ENCODE data around the gene SHOC2.

The SHOC2 gene

DNA sequence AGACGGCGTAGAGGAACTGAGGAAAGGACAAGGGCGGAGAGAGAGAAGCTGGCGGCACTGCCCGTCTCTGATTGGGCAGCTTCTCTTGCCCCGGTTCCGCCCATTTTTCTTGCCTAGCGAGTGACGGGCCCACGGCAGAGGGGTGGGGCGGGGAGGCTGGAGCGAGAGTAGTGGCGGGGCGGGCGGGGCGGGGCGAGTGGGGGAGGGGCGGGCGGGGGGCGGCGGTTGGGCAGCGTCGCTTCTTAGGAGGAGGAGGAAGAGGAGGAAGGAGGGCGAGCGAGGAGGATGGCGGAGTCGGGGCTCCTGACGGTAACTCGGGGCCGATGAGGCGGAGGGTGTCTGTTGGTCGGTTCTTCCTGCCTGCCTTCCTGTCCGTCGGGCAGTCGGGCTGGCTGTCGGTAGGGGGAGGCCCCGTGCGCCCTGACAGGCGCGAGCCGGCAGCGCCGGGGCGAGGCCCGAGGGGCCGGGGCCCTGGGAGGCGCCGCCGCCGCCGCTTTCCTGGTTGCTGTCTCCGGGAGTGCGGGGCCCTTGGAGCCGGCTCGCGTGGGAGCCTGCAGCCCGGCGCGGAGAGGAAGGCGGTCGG lies at the start of gene SHOC2:
TSS of gene SHOC2 (plus strand) at position 256 of the 583 bp plus-strand sequence. CDS start 44,755 bp downstream, outside the sequence.
- Histone ChIP-seq H3K27me3 (replicated peaks; ENCODE audit: control insufficient read depth, insufficient read depth, low read length) (no peaks in the 10 kb centered on the region), H3K4me1 (ENCODE audit: control insufficient read depth, insufficient read depth, low read length) (peaks cover 60% of the 10 kb centered on the region), H3K9me3 (ENCODE audit: control insufficient read depth, low read length) (no peaks in the 10 kb centered on the region), H3K9ac (ENCODE audit: low read length) (peak within 1 kb of the TSS; percentile 97), H3K36me3 (ENCODE audit: control insufficient read depth, insufficient read depth, low read length, severe bottlenecking) (no peaks in the 10 kb centered on the region), H3K4me3 (ENCODE audit: low read length) (peak within 1 kb of the TSS; percentile 97)
- DNase-seq (ENCODE audit: low read depth) = peak; percentile 83

DNA sequence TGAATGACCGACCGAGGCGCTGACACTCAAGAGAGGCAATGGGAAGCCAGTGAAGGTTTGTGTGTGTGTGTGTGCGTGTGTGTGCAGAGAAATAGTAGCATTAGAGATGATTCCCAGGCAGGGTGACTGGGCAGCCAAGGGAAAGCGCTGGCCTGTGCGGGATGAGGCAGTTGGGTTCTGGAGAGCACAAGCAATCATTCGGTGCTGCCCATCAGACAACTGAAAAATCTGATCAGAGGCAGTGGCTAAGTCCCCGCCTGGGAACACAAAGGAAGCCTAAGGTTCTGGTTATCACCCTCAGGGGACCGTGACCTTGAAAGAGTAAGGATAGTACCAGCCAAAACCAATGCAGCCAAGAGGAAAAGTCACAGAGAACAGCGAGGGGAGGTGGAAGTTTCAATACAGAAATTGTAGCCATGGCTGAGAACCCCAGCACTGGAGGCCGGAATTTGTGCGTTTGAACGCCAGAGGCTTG lies 48.5 kb upstream of the SHOC2 start:
- peak overlapping the region; percentile 84 for H3K4me3 ChIP-seq (ENCODE audit: low read length)
- peaks cover under 1% of the 10 kb centered on the region for H3K36me3 ChIP-seq (ENCODE audit: control insufficient read depth, insufficient read depth, low read length, severe bottlenecking)

DNA sequence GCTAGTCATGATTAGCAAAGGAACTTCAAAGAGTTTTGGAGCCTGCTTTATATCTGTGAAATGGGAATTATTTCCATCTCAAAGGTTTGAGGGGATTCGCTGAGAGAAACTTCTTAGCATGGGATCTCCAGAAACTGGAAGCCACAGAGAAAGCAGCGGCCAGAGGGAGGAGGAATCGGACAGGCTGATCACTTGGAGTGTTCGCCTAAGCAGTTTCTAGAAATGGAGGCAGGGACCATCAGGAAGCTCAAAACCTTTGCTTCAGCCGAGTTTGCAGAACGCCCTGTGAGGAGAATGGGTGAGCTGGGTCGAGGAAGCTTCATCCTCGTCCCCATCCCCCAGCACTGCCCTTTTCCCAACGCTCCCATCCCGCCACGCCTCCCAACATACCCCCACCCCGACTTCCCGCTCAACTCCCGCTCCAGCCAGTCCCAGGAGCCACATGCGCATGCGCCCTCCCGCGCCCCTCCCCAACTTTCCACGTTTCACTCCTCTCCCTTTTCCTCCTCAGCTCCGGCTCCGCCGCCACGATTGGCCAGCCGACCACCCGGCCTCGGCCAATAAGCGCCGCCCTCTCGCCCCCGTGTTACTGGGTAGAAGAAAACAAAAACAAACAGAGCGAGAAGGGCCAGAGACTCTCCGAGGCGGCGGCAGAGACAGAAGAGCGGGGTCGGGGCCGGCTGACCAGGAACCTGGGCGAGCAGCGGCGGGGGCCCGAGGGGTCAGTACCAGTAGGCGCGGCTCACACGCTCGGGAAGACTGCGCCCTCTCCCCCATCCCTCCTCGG lies 47.9 kb upstream of the SHOC2 start, which contains the start of gene PDCD4:
TSS of gene PDCD4 (plus strand) at position 631 of the 787 bp plus-strand sequence. CDS start 4,100 bp downstream, outside the sequence.
- peak within 1 kb of the TSS; percentile 93 for H3K9ac ChIP-seq (ENCODE audit: low read length)
- H3K27me3 ChIP-seq (replicated peaks; ENCODE audit: control insufficient read depth, insufficient read depth, low read length) = no peaks in the 10 kb centered on the region
- DNase-seq (ENCODE audit: low read depth) = peak; percentile 99
- peak within 1 kb of the TSS; percentile 84 for H3K4me3 ChIP-seq (ENCODE audit: low read length)
- no peaks in the 10 kb centered on the region for H3K9me3 ChIP-seq (ENCODE audit: control insufficient read depth, low read length)
- peaks cover 7% of the 10 kb centered on the region for H3K36me3 ChIP-seq (ENCODE audit: control insufficient read depth, insufficient read depth, low read length, severe bottlenecking)
- peaks cover 48% of the 10 kb centered on the region for H3K4me1 ChIP-seq (ENCODE audit: control insufficient read depth, insufficient read depth, low read length)

More for the DNA sequence above, 48.5 kb upstream of the SHOC2 start:
- no peaks in the 10 kb centered on the region for H3K9me3 ChIP-seq (ENCODE audit: control insufficient read depth, low read length)
- peaks cover 52% of the 10 kb centered on the region for H3K4me1 ChIP-seq (ENCODE audit: control insufficient read depth, insufficient read depth, low read length)
- H3K9ac ChIP-seq (ENCODE audit: low read length) = peak overlapping the region; percentile 93
- no peaks in the 10 kb centered on the region for H3K27me3 ChIP-seq (replicated peaks; ENCODE audit: control insufficient read depth, insufficient read depth, low read length)
- peak; percentile 57 for DNase-seq (ENCODE audit: low read depth)

DNA sequence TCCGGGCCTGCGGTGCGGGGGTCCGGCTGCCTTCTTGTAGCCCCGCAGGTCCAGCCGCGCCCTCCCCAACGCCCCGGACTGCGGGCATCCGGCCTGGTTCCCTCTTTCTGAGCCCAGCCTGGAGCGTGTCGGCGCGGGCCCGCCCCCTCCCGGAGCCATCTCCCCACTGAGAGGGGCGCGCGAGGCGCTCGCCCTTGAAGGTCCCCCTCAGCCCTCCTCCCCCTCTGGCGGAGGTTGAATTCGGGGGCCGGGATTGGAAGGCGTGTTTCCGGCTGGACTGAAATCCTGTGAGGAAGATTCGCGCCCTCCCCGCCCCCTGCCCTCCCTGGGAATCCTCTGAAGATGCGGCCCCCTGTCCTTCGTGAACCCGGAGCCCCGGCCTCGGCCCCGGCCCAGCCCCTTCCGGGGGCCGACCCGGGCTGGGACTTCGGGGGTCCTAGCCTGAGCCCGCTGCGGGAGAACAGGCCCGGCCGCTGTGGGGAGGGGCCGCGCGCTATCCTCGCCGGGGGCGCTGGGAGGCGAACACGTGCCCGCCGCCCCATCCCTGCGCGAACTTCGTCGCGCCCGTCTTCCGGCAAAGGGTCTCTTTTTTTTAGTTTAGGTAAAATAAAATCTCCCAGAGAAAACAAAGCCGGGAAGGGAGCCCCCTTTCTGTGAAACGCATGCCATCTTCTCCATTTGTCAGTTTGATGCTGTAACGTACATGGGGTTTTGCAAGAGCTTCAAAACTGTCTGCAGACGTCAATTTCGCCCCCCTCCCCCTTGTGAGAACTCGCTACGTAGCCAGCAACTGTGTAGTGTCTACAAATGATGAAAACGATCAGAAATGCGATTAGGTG lies 47.0 kb upstream of the SHOC2 start:
- Histone ChIP-seq H3K9me3 (ENCODE audit: control insufficient read depth, low read length) (no peaks in the 10 kb centered on the region), H3K36me3 (ENCODE audit: control insufficient read depth, insufficient read depth, low read length, severe bottlenecking) (peaks cover 14% of the 10 kb centered on the region), H3K4me3 (ENCODE audit: low read length) (peak overlapping the region; percentile 84), H3K4me1 (ENCODE audit: control insufficient read depth, insufficient read depth, low read length) (peaks cover 41% of the 10 kb centered on the region), H3K9ac (ENCODE audit: low read length) (peak overlapping the region; percentile 93), H3K27me3 (replicated peaks; ENCODE audit: control insufficient read depth, insufficient read depth, low read length) (no peaks in the 10 kb centered on the region)
- peak; percentile 89 for DNase-seq (ENCODE audit: low read depth)

DNA sequence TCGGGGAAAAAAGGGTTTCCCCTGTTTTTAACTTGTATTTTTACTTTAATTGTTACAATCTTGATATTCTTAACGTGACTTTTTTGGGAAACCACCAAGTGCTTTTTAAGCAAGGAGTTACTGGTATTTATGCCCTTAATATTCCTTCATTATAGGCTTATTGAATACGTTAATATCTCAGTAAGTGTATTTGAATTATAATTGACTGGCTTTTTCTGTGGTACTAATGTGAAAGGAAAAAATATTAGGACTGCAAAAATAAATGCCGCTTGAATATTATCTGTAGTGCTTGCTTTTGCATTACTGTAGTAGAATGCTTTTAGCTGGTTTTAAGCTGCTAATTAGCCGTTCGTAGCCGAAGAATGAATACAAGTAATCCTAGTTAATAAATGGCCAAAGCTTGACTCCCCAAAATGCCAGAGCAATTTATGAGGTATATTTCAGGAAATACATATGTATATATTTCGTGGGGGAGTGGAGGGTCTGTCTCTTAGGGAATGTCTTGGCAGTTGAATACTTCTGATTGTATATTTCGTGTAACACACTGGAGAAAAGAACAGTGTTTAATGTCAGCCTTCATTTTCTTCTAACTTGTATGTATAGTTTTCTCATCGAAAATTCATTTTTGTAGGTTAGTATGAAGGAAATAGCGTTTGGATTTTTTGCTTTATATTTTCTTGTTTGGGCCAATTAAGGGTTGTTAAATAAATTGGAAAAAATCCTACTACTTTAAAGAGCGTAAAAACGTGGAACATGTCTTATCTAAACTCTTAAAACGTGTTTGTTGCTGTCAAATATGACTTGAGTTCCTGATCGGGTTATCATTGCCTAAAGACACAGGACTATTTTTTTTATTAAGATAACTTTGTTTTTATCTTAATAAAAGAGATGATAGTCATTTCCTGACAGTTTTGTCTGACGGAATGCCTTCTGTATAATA lies 46.1 kb upstream of the SHOC2 start:
- H3K4me1 ChIP-seq (ENCODE audit: control insufficient read depth, insufficient read depth, low read length) = peaks cover 33% of the 10 kb centered on the region
- peaks cover 23% of the 10 kb centered on the region for H3K36me3 ChIP-seq (ENCODE audit: control insufficient read depth, insufficient read depth, low read length, severe bottlenecking)
- peak overlapping the region; percentile 93 for H3K9ac ChIP-seq (ENCODE audit: low read length)
- no peaks in the 10 kb centered on the region for H3K27me3 ChIP-seq (replicated peaks; ENCODE audit: control insufficient read depth, insufficient read depth, low read length)
- H3K4me3 ChIP-seq (ENCODE audit: low read length) = peak overlapping the region; percentile 84
- DNase-seq (ENCODE audit: low read depth) = peak; percentile 33
- no peaks in the 10 kb centered on the region for H3K9me3 ChIP-seq (ENCODE audit: control insufficient read depth, low read length)

DNA sequence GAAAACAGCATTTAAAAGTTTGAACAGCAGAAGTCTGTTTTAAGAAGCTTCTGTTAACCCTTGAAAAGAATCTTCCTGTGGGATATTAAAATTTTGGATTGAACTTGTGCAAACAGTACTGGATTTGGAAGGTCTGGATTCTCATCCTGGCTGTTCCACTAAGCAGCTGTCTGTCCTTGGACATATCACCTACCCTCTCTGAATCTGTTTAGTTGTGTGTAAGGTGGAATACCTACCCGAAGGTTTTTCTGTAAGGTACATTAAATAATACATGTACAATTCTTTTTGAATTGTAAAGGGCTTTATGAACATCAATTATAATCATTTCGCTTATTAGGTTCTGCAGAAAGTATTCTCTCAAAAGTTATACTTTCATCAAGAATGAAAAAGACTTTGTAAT lies 45.5 kb upstream of the SHOC2 start:
- DNase-seq (ENCODE audit: low read depth) = no peak
- Histone ChIP-seq H3K36me3 (ENCODE audit: control insufficient read depth, insufficient read depth, low read length, severe bottlenecking) (peaks cover 30% of the 10 kb centered on the region), H3K4me1 (ENCODE audit: control insufficient read depth, insufficient read depth, low read length) (peaks cover 33% of the 10 kb centered on the region), H3K9ac (ENCODE audit: low read length) (peak overlapping the region; percentile 93), H3K9me3 (ENCODE audit: control insufficient read depth, low read length) (no peaks in the 10 kb centered on the region), H3K27me3 (replicated peaks; ENCODE audit: control insufficient read depth, insufficient read depth, low read length) (no peaks in the 10 kb centered on the region), H3K4me3 (ENCODE audit: low read length) (peak overlapping the region; percentile 84)

DNA sequence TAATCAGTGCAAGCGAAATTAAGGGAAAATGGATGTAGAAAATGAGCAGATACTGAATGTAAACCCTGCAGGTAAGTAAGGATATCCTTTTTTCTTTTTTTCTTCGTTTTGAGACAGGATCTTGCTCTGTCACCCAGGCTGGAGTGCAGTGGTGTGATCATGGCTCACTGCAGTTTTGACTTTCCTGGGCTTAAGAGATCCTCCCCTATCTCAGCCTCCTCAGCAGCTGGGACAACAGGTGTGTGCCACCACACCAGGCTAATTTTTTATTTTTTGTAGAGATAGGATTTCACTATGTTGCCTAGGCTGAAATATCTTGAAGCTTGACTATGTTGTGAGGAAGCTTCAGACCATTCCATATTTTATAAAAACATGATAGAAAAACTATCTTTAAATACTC lies 43.4 kb upstream of the SHOC2 start:
- DNase-seq (ENCODE audit: low read depth) = no peak
- Histone ChIP-seq H3K9ac (ENCODE audit: low read length) (no peak overlapping the region), H3K9me3 (ENCODE audit: control insufficient read depth, low read length) (no peaks in the 10 kb centered on the region), H3K36me3 (ENCODE audit: control insufficient read depth, insufficient read depth, low read length, severe bottlenecking) (peaks cover 49% of the 10 kb centered on the region), H3K4me3 (ENCODE audit: low read length) (no peak overlapping the region), H3K27me3 (replicated peaks; ENCODE audit: control insufficient read depth, insufficient read depth, low read length) (no peaks in the 10 kb centered on the region), H3K4me1 (ENCODE audit: control insufficient read depth, insufficient read depth, low read length) (peaks cover 24% of the 10 kb centered on the region)

DNA sequence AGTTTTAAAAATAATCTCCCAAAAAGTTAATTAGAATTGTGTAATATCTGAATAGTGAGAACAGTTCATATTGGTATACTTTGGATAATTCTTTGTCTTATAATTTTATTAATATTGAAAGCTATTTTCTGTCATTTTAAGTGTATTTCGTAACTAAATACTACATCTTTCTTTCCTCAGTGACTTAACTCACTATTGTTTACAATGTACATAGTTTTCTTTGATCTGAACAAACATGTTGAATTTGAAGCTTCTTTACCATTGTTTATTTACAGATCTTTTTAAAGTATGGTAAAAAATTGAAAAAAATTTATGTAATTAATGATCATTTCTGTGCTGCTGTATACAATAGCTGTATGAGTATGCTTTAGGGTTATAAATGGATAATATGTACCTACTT lies 42.6 kb upstream of the SHOC2 start:
- Histone ChIP-seq H3K9ac (ENCODE audit: low read length) (no peak overlapping the region), H3K36me3 (ENCODE audit: control insufficient read depth, insufficient read depth, low read length, severe bottlenecking) (peaks cover 57% of the 10 kb centered on the region), H3K27me3 (replicated peaks; ENCODE audit: control insufficient read depth, insufficient read depth, low read length) (no peaks in the 10 kb centered on the region), H3K4me3 (ENCODE audit: low read length) (no peak overlapping the region), H3K4me1 (ENCODE audit: control insufficient read depth, insufficient read depth, low read length) (peaks cover 23% of the 10 kb centered on the region), H3K9me3 (ENCODE audit: control insufficient read depth, low read length) (no peaks in the 10 kb centered on the region)
- no peak for DNase-seq (ENCODE audit: low read depth)

DNA sequence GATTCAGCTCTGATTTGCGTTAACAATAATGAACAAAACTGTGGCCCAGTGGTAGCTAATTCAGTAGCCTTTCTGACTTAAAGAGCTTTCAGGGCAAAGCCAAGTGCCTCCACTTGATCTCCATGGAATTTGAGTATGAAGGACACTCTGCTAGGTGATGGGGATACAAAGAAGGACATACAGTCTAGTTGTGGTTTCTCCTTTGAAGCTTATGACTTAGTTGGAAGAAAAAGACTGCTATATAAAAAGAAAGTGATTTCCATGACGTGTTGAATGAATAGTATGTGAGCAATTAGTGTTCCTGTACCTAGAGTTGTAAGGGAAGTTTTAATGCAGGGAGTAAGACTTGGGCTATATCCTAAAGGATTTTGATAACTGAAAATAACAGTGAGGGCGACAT lies 39.4 kb upstream of the SHOC2 start:
- H3K9ac ChIP-seq (ENCODE audit: low read length) = no peak overlapping the region
- peaks cover 90% of the 10 kb centered on the region for H3K36me3 ChIP-seq (ENCODE audit: control insufficient read depth, insufficient read depth, low read length, severe bottlenecking)
- DNase-seq (ENCODE audit: low read depth) = no peak

DNA sequence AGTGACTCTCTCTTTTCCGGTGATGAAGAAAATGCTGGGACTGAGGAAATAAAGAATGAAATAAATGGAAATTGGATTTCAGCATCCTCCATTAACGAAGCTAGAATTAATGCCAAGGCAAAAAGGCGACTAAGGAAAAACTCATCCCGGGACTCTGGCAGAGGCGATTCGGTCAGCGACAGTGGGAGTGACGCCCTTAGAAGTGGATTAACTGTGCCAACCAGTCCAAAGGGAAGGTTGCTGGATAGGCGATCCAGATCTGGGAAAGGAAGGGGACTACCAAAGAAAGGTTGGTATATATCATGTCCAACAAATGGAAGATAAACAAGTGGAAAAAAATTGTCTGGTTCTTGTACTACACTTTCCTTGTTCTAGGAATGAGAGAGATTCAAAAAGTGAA lies 38.2 kb upstream of the SHOC2 start:
- Histone ChIP-seq H3K36me3 (ENCODE audit: control insufficient read depth, insufficient read depth, low read length, severe bottlenecking) (peaks cover 96% of the 10 kb centered on the region), H3K27me3 (replicated peaks; ENCODE audit: control insufficient read depth, insufficient read depth, low read length) (no peaks in the 10 kb centered on the region), H3K4me1 (ENCODE audit: control insufficient read depth, insufficient read depth, low read length) (peaks cover 7% of the 10 kb centered on the region), H3K4me3 (ENCODE audit: low read length) (no peak overlapping the region), H3K9ac (ENCODE audit: low read length) (no peak overlapping the region), H3K9me3 (ENCODE audit: control insufficient read depth, low read length) (no peaks in the 10 kb centered on the region)
- DNase-seq (ENCODE audit: low read depth) = no peak

More for the DNA sequence above, 39.4 kb upstream of the SHOC2 start:
- Histone ChIP-seq H3K4me3 (ENCODE audit: low read length) (no peak overlapping the region), H3K4me1 (ENCODE audit: control insufficient read depth, insufficient read depth, low read length) (peaks cover 18% of the 10 kb centered on the region), H3K27me3 (replicated peaks; ENCODE audit: control insufficient read depth, insufficient read depth, low read length) (no peaks in the 10 kb centered on the region), H3K9me3 (ENCODE audit: control insufficient read depth, low read length) (no peaks in the 10 kb centered on the region)
